Measurements from ENCODE around the gene ATP13A3. TPM values are rescaled to one million over a fixed set of nuclear protein-coding genes. Genes with fewer than 3 reads are reported as not detected.

ATP13A3 gene
- total RNA-seq, 4 donors from 2014 or later: 23.6 to 129 (median 69.8) TPM

- no peaks in the 10 kb centered on the region for H3K9me3 ChIP-seq
- no peaks in the 10 kb centered on the region for H3K36me3 ChIP-seq
- H3K27me3 ChIP-seq: no peaks in the 10 kb centered on the region
- no peak overlapping the region for H3K4me3 ChIP-seq
- in situ Hi-C loops (cut with MboI; ENCODE audit: low pct_ligation_motif_present in 1 of 4, low pct_unique_long_range_greater_than_20kb in 1 of 4, low sequenced_read_pairs in 3 of 4): no loop called here
- H3K4me1 ChIP-seq: peaks cover 0 to 16% (median 4%) of the 10 kb centered on the region in 4 donors
- no peak overlapping the region for H3K27ac ChIP-seq
- WGBS, 2 donors (ENCODE audit: low coverage in 1 of 2): 49 to 60% methylated on average over 2 of the region's 2 CpGs
- DNase-seq: no peak
- TF ChIP-seq POLR2AphosphoS5 (IDR thresholded peaks at IDR 0.05): no peak
- intact Hi-C loops (cut with DNase I; ENCODE audit: low total_unique reads): no loop called here
Measured at GRCh38 chr3:194518652-194519051, 31.9 kb upstream of the ATP13A3 start.

GRCh38 chr3:194517333-194517732 lies 30.5 kb upstream of the ATP13A3 start:
- in situ Hi-C loops (cut with MboI; ENCODE audit: low pct_ligation_motif_present in 1 of 4, low pct_unique_long_range_greater_than_20kb in 1 of 4, low sequenced_read_pairs in 3 of 4) (no loop called here), intact Hi-C loops (cut with DNase I; ENCODE audit: low total_unique reads) (no loop called here)
- Histone ChIP-seq H3K27ac (no peak overlapping the region), H3K9me3 (no peaks in the 10 kb centered on the region), H3K4me1 (peaks cover 0 to 16% (median 4%) of the 10 kb centered on the region in 4 donors), H3K36me3 (no peaks in the 10 kb centered on the region), H3K4me3 (no peak overlapping the region), H3K27me3 (no peaks in the 10 kb centered on the region)
- TF ChIP-seq CTCF (IDR thresholded peaks at IDR 0.05): no peak
- TF ChIP-seq EP300 (IDR thresholded peaks at IDR 0.05; ENCODE audit: low read depth): no peak
- no peak for TF ChIP-seq POLR2AphosphoS5 (IDR thresholded peaks at IDR 0.05)
- no peak for TF ChIP-seq POLR2A (IDR thresholded peaks at IDR 0.05)
- no peak for DNase-seq
- 69 to 79% methylated on average over 4 to 6 of the region's 6 CpGs for WGBS, 2 donors (ENCODE audit: low coverage in 1 of 2)

- Histone ChIP-seq H3K4me1 (peaks cover 0 to 8% (median 2%) of the 10 kb centered on the region in 4 donors), H3K27me3 (no peaks in the 10 kb centered on the region), H3K9me3 (no peaks in the 10 kb centered on the region), H3K27ac (no peak overlapping the region), H3K36me3 (no peaks in the 10 kb centered on the region), H3K4me3 (no peak overlapping the region)
- TF ChIP-seq CTCF (IDR thresholded peaks at IDR 0.05) (no peak), POLR2A (IDR thresholded peaks at IDR 0.05) (no peak), POLR2AphosphoS5 (IDR thresholded peaks at IDR 0.05) (no peak), EP300 (IDR thresholded peaks at IDR 0.05; ENCODE audit: low read depth) (no peak)
- no peak for DNase-seq
- WGBS, 2 donors (ENCODE audit: low coverage in 1 of 2): 53 to 86% methylated on average over 4 of the region's 4 CpGs
- intact Hi-C loops (cut with DNase I; ENCODE audit: low total_unique reads) (no loop called here), in situ Hi-C loops (cut with MboI; ENCODE audit: low pct_ligation_motif_present in 1 of 4, low pct_unique_long_range_greater_than_20kb in 1 of 4, low sequenced_read_pairs in 3 of 4) (no loop called here)
Measured at GRCh38 chr3:194514626-194515025, 27.8 kb upstream of the ATP13A3 start.

- Histone ChIP-seq H3K4me1 (peaks cover 0 to 8% (median 2%) of the 10 kb centered on the region in 4 donors), H3K27ac (no peak overlapping the region), H3K4me3 (no peak overlapping the region), H3K27me3 (no peaks in the 10 kb centered on the region), H3K9me3 (no peaks in the 10 kb centered on the region), H3K36me3 (no peaks in the 10 kb centered on the region)
- in situ Hi-C loops (cut with MboI; ENCODE audit: low pct_ligation_motif_present in 1 of 4, low pct_unique_long_range_greater_than_20kb in 1 of 4, low sequenced_read_pairs in 3 of 4) (no loop called here), intact Hi-C loops (cut with DNase I; ENCODE audit: low total_unique reads) (no loop called here)
- no peak for DNase-seq
- 20 to 75% methylated on average over 1 to 5 of the region's 5 CpGs for WGBS, 2 donors (ENCODE audit: low coverage in 1 of 2)
- no peak for TF ChIP-seq EP300 (IDR thresholded peaks at IDR 0.05; ENCODE audit: low read depth)
- no peak for TF ChIP-seq CTCF (IDR thresholded peaks at IDR 0.05)
- TF ChIP-seq POLR2A (IDR thresholded peaks at IDR 0.05): no peak
- no peak for TF ChIP-seq POLR2AphosphoS5 (IDR thresholded peaks at IDR 0.05)
Measured at GRCh38 chr3:194512895-194513601, 26.2 kb upstream of the ATP13A3 start.

All from transverse colon (tissue), 4 donors.